Brain microvascular endothelial cell (primary cell): ENCODE measurements around the gene HDGF.

Experiments
- DNase-seq: peaks from one replicate; pipeline ENCODE4 v3.0.0-alpha.2; 2020
- H3K27ac ChIP-seq: fragments of 250-450 bp; sonication (Bioruptor Pico); 2 replicates; pipeline ENCODE4 v1.5.1; 2020; ENCODE audit warnings: mild to moderate bottlenecking, moderate library complexity
- H3K27me3 ChIP-seq: fragments of 250-450 bp; sonication (Bioruptor Pico); replicated peaks from 2 replicates; pipeline ENCODE4 v1.5.1; 2020; ENCODE audit warnings: mild to moderate bottlenecking
- H3K36me3 ChIP-seq: fragments of 250-450 bp; sonication (Bioruptor Pico); replicated peaks from 2 replicates; pipeline ENCODE4 v1.5.1; 2020; ENCODE audit warnings: mild to moderate bottlenecking
- H3K4me3 ChIP-seq: 2 replicates; pipeline ENCODE4 v1.5.1; 2011; ENCODE audit warnings: low read depth, mild to moderate bottlenecking, control low read depth, low read length, moderate library complexity
- CTCF ChIP-seq: IDR thresholded peaks from 2 replicates; pipeline ENCODE4 v1.5.1; 2011; ENCODE audit warnings: low read depth, mild to moderate bottlenecking, moderate library complexity, low read length, control low read depth, inconsistent platforms; ENCODE audit errors: missing control alignments
- in situ Hi-C: cut with HindIII; loops from 2 replicates; pipeline ENCODE4 v1.10.0; 2017; ENCODE audit warnings: low sequenced_read_pairs, low pct_ligation_motif_present

The HDGF gene

GRCh38 chr1:156726549-156727226, 24.8 kb downstream of the HDGF start:
- peaks cover 23% of the 10 kb centered on the region for H3K36me3 ChIP-seq
- H3K27ac ChIP-seq, result no peak overlapping the region
- H3K4me3 ChIP-seq, result peak overlapping the region; percentile 48
- no peaks in the 10 kb centered on the region for H3K27me3 ChIP-seq
- peak; percentile 77 for TF ChIP-seq CTCF
- peak; percentile 69 for DNase-seq
- in situ Hi-C loops, result no loop called here

GRCh38 chr1:156725683-156726280, 25.7 kb downstream of the HDGF start:
- DNase-seq, result peak; percentile 84
- no peaks in the 10 kb centered on the region for H3K27me3 ChIP-seq
- no peak overlapping the region for H3K27ac ChIP-seq
- H3K36me3 ChIP-seq, result peaks cover 32% of the 10 kb centered on the region
- in situ Hi-C loops, result no loop called here
- peak; percentile 97 for TF ChIP-seq CTCF
- H3K4me3 ChIP-seq, result peak overlapping the region; percentile 48

GRCh38 chr1:156721535-156721934, 29.9 kb downstream of the HDGF start:
- Histone ChIP-seq H3K4me3 (no peak overlapping the region), H3K36me3 (peaks cover 34% of the 10 kb centered on the region), H3K27ac (no peak overlapping the region), H3K27me3 (no peaks in the 10 kb centered on the region)
- TF ChIP-seq CTCF, result no peak
- in situ Hi-C loops, result no loop called here
- no peak for DNase-seq

- H3K27ac ChIP-seq, result no peak overlapping the region
- H3K36me3 ChIP-seq, result peaks cover 34% of the 10 kb centered on the region
- TF ChIP-seq CTCF, result no peak
- no peaks in the 10 kb centered on the region for H3K27me3 ChIP-seq
- no peak for DNase-seq
- H3K4me3 ChIP-seq, result no peak overlapping the region
- in situ Hi-C loops, result no loop called here
These were observed 30.3 kb downstream of the HDGF start for GRCh38 chr1:156721131-156721530.

GRCh38 chr1:156717351-156717750, 34.1 kb downstream of the HDGF start:
- Histone ChIP-seq H3K36me3 (peaks cover 14% of the 10 kb centered on the region), H3K27ac (no peak overlapping the region), H3K27me3 (no peaks in the 10 kb centered on the region), H3K4me3 (no peak overlapping the region)
- in situ Hi-C loops, result no loop called here
- no peak for TF ChIP-seq CTCF
- DNase-seq, result no peak

GRCh38 chr1:156714830-156715229, 36.6 kb downstream of the HDGF start:
- no peak for DNase-seq
- TF ChIP-seq CTCF, result no peak
- Histone ChIP-seq H3K27ac (no peak overlapping the region), H3K36me3 (no peaks in the 10 kb centered on the region), H3K4me3 (no peak overlapping the region), H3K27me3 (no peaks in the 10 kb centered on the region)
- in situ Hi-C loops, result no loop called here
